Stimulated activated CD4-positive, alpha-beta T cell treated with anti-CD3 and anti-CD28 coated beads, Interleukin-1b, Interleukin-23, amount 100 ng/mL, for 4 hours (primary cell): ENCODE data around the gene SMARCA2.

Source experiments
- DNase-seq, 2 donors: peaks; one replicate each; pipeline ENCODE4 v3.0.0-alpha.2; 2020; ENCODE audit warnings: low read depth in 2 of 2

The SMARCA2 gene

DNA sequence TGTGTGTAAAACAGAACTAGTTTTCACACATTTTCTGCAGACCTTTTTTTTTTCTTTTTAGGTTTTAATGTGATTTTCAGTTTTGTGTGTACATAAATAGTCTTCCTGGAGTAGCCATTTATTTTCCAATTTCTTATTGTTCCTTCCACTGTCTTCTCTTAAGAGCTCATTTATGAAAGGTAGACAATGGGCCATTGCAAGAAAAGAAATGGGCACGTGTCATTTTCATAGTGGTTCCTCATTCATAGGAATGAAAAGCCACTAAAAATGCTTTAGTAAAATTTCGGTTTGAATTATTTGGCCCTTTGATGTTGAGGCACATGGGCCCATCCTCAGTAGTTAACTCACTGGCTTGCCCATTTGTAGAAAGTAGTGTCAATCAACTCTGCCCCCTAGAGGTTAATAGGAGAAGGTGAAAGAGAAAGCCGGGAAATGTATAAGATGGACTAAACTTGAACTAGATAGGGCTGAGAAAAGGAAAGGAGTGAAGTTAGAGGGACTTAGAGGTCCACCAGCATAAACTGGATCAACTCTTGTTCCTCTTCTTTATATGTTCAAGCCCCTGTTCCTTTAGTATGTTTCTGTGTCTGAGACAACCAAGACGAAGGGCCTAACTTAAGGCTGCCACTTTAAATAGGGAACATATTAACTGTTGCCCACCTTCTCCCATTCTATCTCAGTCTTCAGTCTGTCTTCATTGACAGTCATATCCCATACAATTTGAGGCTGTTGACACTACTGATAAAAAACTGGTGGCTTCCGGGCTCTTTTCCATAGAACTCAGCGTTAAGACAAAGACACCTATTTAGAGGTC, 72.6 kb downstream of the SMARCA2 start:
- DNase-seq = peak in 1 of 2 donors; percentile 9

DNA sequence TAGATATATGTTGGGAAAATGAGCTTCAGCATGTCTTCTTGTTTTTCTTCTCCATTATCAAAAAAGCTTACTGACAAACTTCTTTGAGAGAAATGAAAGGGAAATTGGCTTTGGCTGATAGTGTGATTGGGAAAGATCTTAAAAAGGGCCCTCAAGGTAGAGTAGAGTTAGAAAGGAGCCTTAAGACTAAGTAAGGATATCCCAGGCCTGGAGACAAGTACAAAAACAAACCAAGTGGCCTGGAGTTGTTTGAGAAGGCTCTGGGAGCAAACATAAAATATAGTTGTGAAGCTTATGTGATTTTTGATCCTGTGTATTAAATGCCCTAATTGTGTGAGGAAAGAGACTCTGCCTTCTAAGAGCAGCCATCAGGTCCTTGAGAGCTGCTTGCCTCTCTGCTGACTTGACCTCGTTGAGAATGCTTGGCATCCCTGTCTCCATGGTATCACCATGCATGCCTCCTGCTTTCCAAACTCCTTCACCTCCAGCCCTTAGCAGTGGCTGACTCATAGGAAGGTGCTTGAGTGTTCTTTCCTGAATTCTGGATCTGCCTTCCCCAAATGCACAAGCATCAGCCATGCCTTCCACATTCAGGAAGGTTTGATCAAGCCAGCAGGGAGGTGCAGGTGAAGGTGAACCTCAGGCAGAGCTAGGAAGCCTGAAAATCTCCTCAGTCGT, 78.9 kb downstream of the SMARCA2 start:
- no peak for DNase-seq

- DNase-seq = no peak
Measured at GRCh38 chr9:2096376-2096970, 81.3 kb downstream of the SMARCA2 start.

- DNase-seq = no peak
Measured at GRCh38 chr9:2106666-2107065, 91.5 kb downstream of the SMARCA2 start.

DNA sequence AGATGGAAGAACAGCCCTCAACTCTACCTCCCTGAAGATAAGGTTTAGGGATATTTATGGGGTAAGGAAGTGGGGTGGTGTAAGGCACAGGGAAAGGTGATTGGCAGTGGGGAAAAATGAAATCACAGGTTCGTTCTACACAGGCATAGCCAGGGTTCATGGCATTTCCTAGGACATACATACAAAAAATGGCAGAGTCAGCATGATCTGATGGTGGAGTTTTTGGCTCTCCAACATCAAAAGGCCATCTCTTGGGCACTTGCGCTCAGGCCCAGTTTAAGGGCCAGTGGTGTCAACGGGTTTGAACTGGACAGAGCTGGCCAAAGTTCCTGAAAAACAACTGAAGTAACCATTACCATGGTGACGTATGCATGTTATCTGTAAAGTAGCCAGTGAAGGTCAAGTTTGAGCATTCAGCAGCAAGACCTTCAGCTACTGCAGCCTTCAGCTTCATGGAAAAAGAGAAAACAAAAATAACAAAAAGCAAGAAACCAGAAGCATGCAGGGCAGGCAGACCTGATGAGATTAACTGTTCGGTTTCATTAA, 92.8 kb downstream of the SMARCA2 start:
- DNase-seq = no peak

DNA sequence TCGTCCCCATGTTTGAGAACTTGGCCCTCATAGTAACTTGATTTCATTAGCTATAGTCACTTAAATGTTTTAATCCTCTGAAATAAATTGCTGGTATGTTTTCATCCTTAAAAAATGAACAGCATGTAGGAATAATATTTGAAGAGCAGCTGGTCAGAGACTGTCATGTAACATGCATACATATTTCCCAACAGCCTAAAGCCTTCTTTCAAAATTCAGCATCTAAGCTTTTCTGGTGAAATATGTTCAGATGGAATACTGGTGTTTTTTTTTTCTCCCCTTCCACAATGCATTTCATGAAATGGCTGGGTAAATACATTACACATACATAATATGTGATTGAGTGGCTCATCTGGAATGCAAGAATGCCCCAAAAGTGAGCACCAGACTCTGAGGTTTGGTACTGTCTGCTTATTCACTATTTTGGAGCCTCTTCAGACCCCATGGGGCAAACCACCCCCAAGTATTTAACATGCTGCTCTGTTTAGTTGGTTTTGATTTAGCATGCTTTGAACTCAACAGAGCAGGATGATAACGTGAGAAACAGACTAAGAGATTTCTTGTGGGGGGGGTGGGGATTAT, 94.0 kb downstream of the SMARCA2 start:
- DNase-seq = no peak

- DNase-seq = no peak
Measured at GRCh38 chr9:2110036-2110435, 94.9 kb downstream of the SMARCA2 start.

GRCh38 chr9:2116073-2116472, 100.9 kb downstream of the SMARCA2 start:
- no peak for DNase-seq

GRCh38 chr9:2117527-2117926, 102.4 kb downstream of the SMARCA2 start:
- DNase-seq = no peak

DNA sequence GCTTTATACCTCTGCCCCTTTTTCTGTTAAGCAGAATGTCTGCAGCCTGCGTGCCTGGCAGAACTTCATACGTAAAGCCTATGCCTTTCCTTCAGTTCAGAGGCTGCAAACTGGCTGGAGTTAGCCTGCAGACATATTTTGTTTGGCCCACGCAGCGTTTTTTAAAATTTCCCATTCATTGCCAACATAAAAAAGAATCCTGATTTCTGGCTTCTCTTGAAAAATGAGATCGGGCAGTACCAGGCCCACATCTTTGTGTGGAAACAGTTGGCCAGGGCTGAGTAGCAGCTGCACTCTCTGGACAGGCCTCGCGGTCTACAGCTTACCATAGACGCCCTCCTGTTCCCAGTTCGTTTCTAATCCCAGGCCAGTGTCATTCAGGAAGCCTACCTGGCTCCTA, 104.4 kb downstream of the SMARCA2 start:
- DNase-seq = no peak

DNA sequence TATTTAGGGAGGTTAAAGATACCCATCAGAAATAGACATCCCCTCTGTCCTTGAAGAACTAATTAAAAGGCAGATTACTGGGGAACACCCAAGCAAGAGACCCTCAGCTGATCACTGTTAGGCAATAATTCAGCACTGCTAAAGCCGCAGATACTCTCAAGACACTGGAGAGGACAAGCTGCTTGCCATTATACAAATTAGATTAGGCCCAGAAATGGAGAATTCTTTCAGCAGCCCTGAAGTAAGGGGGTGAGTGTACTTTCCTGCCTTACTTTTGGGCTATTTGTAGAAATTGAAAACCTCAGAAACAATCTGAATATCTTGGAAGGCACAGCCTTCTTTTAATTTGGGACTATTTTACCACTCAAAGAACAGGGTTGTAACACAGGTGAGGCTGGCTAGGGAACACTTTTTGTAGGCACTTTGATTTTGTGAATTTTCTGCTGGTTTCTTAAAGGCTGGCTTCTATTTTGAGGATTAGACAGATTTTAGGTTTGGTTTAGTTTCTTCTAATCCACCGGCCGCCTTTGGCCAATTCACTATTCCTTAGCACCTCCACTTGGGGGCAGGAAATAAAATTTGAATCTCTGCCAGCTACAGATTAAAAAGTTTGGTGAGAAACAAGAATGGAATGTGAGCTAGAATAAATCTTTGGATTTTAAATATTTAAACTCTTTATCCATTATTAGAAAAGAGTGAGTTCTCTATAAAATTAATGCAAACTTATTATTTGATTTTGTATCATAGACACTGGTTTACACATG, 106.0 kb downstream of the SMARCA2 start:
- DNase-seq = no peak

GRCh38 chr9:2122299-2122698, 107.2 kb downstream of the SMARCA2 start:
- no peak for DNase-seq

DNA sequence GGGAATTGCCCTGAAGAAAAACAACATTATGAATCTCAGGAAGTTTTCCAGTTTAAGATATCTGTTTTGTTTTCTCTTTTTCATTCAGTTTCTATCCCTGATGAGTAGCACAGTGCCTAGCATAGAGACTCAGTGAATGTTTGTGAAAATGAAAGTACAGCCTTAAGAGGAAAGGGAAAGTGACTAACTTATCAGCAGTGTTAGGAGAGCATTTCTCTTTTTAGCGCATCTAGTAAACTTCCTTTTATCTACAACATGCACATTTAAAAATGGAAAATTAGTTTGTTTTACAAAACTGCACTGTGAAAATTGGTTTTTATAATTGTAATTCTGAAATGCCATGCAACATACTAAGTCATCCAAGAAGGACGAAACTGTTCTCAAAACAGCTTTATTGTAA, 110.8 kb downstream of the SMARCA2 start:
- no peak for DNase-seq

- DNase-seq = no peak
Measured at GRCh38 chr9:2126331-2126803, 111.2 kb downstream of the SMARCA2 start.

GRCh38 chr9:2127486-2127885, 112.3 kb downstream of the SMARCA2 start:
- DNase-seq = no peak

DNA sequence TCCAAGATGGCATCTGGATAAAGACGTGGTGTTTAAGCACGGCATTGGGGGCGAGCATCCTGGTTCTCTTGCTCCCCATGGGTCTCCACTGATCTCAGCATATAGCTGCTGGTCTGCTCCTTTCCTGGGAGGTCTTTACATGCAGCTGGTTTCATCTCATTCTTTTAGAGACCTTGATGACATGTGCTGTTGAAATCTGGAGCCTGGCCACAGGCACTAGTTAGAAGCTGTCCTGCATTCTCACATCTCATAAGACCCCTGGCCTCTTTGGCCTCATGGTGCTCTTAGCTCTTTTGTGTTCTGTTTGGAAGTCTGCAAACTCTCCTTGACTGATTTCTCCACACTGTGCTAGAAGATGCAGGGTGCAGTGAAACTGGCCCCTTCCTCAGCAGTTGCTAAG, 113.0 kb downstream of the SMARCA2 start:
- no peak for DNase-seq

- DNase-seq = no peak
Measured at GRCh38 chr9:2128618-2129017, 113.5 kb downstream of the SMARCA2 start.

GRCh38 chr9:2130941-2131340, 115.8 kb downstream of the SMARCA2 start:
- DNase-seq = no peak

- no peak for DNase-seq
Measured at GRCh38 chr9:2132484-2133082, 117.4 kb downstream of the SMARCA2 start.

GRCh38 chr9:2134391-2134790, 119.2 kb downstream of the SMARCA2 start:
- DNase-seq = no peak

DNA sequence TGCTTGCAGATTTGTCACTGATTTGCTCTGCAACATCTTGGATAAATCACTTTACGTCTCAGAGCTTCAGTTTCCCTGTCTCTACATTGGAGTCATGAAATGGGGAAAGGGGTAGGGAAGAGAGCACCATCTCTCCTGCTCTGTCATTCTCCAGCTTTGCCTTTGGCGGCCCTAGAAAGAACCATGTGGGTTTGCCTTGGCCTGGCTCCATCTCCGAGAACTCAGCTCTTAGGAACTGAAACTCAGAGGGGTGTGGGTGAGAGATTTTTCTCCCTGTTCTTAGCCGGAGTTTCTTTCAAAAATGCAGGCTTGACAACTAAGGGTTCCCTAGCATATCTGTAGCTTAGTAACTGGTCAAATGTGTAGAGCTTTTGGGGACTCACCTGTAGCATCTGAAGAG, 123.5 kb downstream of the SMARCA2 start:
- no peak for DNase-seq
